Karpas-422 (cell line): ENCODE data around the gene ZXDA. TPM values are rescaled to one million over a fixed set of nuclear protein-coding genes. Genes with fewer than 3 reads are reported as not detected.
"Not testable (repeated sequence)": the region's sequence is repeated elsewhere in the genome, so short reads cannot be mapped to it uniquely, and the experiment has no call there.

Experiments used
- DNase-seq: peaks from one replicate; pipeline ENCODE4 v3.0.0-alpha.2; 2015
- H2AFZ ChIP-seq: fragments of 200-600 bp; sonication (generic); 2 replicates; pipeline ENCODE4 v1.6.1; 2014; ENCODE audit warnings: antibody characterized with exemption, low read length, mixed read lengths
- H3K27ac ChIP-seq: fragments of 200-600 bp; sonication (generic); 2 replicates; pipeline ENCODE4 v1.5.1; 2014; ENCODE audit warnings: mild to moderate bottlenecking, low read length, moderate library complexity
- H3K27me3 ChIP-seq: fragments of 200-600 bp; sonication (generic); 2 replicates; pipeline ENCODE4 v1.6.1; 2014; ENCODE audit warnings: low read length, mixed read lengths
- H3K36me3 ChIP-seq: fragments of 200-600 bp; sonication (generic); 2 replicates; pipeline ENCODE4 v1.6.1; 2014; ENCODE audit warnings: low read length, mixed read lengths; ENCODE audit not compliant: insufficient read depth
- H3K4me1 ChIP-seq: fragments of 200-600 bp; sonication (generic); 2 replicates; pipeline ENCODE4 v1.6.1; 2014; ENCODE audit warnings: mild to moderate bottlenecking, low read length, mixed read lengths
- H3K4me2 ChIP-seq: fragments of 200-600 bp; sonication (generic); 2 replicates; pipeline ENCODE4 v1.6.1; 2014; ENCODE audit warnings: low read length, low read depth, mild to moderate bottlenecking; ENCODE audit not compliant: poor library complexity, severe bottlenecking
- H3K4me3 ChIP-seq: fragments of 200-600 bp; sonication (generic); 2 replicates; pipeline ENCODE4 v1.5.1; 2014; ENCODE audit warnings: mild to moderate bottlenecking, antibody characterized with exemption, low read length, mixed read lengths
- H3K79me2 ChIP-seq: fragments of 200-600 bp; sonication (generic); 2 replicates; pipeline ENCODE4 v1.6.1; 2014; ENCODE audit warnings: mild to moderate bottlenecking, low read length, mixed read lengths
- H3K9ac ChIP-seq: fragments of 200-600 bp; sonication (generic); 2 replicates; pipeline ENCODE4 v1.6.0; 2014; ENCODE audit warnings: low read length
- H3K9me2 ChIP-seq: fragments of 200-600 bp; sonication (generic), shearing (Covaris generic); replicated peaks from 2 replicates; pipeline ENCODE4 v1.6.0; 2014; ENCODE audit warnings: mild to moderate bottlenecking, low read length, moderate library complexity; ENCODE audit not compliant: insufficient read depth
- H3K9me3 ChIP-seq: fragments of 300-700, 200-600 bp; sonication (generic); 2 replicates; pipeline ENCODE4 v1.6.1; 2014; ENCODE audit warnings: low read length, mixed read lengths
- H4K20me1 ChIP-seq: fragments of 200-600 bp; sonication (generic); 2 replicates; pipeline ENCODE4 v1.6.1; 2014; ENCODE audit warnings: mild to moderate bottlenecking, antibody characterized with exemption, low read length, low read depth; ENCODE audit not compliant: insufficient read depth
- total RNA-seq: library from RNA; depleted of rRNA; stranded (reverse); fragments of >200 nt; shearing (Covaris generic); gene quantifications from 2 replicates; pipeline ENCODE4 v1.2.3, GENCODE V29; 2014; ENCODE audit warnings: low replicate concordance; rRNA removed

ZXDA gene, protein sequence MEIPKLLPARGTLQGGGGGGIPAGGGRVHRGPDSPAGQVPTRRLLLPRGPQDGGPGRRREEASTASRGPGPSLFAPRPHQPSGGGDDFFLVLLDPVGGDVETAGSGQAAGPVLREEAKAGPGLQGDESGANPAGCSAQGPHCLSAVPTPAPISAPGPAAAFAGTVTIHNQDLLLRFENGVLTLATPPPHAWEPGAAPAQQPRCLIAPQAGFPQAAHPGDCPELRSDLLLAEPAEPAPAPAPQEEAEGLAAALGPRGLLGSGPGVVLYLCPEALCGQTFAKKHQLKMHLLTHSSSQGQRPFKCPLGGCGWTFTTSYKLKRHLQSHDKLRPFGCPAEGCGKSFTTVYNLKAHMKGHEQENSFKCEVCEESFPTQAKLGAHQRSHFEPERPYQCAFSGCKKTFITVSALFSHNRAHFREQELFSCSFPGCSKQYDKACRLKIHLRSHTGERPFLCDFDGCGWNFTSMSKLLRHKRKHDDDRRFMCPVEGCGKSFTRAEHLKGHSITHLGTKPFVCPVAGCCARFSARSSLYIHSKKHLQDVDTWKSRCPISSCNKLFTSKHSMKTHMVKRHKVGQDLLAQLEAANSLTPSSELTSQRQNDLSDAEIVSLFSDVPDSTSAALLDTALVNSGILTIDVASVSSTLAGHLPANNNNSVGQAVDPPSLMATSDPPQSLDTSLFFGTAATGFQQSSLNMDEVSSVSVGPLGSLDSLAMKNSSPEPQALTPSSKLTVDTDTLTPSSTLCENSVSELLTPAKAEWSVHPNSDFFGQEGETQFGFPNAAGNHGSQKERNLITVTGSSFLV
- total RNA-seq = 6.3 and 10.6 TPM in 2 replicates

- Histone ChIP-seq H3K9ac (peak within 1 kb of the TSS; percentile 67), H2AFZ (peak within 1 kb of the TSS; percentile 75; the same call in 1 of the 2 replicates), H3K79me2 (peaks cover 28% of the 10 kb centered on the region), H3K27ac (0 out of 2 replicates have a peak within 1 kb of the TSS, but pooled peaks have one; percentile 26), H3K4me2 (peak within 1 kb of the TSS; percentile 82), H3K4me1 (peaks cover 23% of the 10 kb centered on the region), H3K4me3 (peak within 1 kb of the TSS; percentile 67)
- peak; percentile 58 for DNase-seq
- H3K9me2 ChIP-seq, H3K9me3 ChIP-seq, H3K36me3 ChIP-seq, H3K27me3 ChIP-seq, H4K20me1 ChIP-seq: not testable (repeated sequence)
Observed at GRCh38 chrX:57910287-57910912, at the start of gene ZXDA. Gene ZXDA (minus strand): TSS chrX:57910458. CDS start chrX:57910420, 38 bp downstream.

DNA sequence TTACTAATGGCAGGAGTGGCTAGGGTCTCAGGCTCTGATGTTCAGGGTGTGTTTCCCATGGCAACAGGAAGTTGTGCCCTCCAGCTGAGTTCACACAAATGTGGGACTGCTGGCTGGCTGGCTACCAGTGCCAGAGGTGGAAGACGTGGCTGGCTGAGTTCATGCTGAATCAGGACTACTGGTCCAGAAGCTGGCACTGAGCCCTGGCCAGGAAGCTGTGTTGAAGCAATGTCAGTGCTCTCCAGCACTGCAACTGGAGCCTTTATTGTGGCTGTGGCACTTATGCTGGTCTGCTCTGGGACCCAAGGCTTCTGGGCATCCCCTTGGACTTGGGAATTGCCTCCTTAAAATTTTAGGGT, 42.0 kb upstream of the ZXDA start:
- H3K4me2 ChIP-seq = no peak overlapping the region
- H3K4me3 ChIP-seq = no peak overlapping the region
- H4K20me1 ChIP-seq = no peaks in the 10 kb centered on the region
- no peaks in the 10 kb centered on the region for H3K79me2 ChIP-seq
- H3K9me2 ChIP-seq = no peaks in the 10 kb centered on the region
- no peaks in the 10 kb centered on the region for H3K4me1 ChIP-seq
- no peaks in the 10 kb centered on the region for H3K27me3 ChIP-seq
- H3K36me3 ChIP-seq = no peaks in the 10 kb centered on the region
- H2AFZ ChIP-seq = no peak overlapping the region
- H3K9ac ChIP-seq = no peak overlapping the region
- peaks cover 4% of the 10 kb centered on the region; the same call in 1 of the 2 replicates for H3K9me3 ChIP-seq
- DNase-seq = no peak
- no peak overlapping the region for H3K27ac ChIP-seq

DNA sequence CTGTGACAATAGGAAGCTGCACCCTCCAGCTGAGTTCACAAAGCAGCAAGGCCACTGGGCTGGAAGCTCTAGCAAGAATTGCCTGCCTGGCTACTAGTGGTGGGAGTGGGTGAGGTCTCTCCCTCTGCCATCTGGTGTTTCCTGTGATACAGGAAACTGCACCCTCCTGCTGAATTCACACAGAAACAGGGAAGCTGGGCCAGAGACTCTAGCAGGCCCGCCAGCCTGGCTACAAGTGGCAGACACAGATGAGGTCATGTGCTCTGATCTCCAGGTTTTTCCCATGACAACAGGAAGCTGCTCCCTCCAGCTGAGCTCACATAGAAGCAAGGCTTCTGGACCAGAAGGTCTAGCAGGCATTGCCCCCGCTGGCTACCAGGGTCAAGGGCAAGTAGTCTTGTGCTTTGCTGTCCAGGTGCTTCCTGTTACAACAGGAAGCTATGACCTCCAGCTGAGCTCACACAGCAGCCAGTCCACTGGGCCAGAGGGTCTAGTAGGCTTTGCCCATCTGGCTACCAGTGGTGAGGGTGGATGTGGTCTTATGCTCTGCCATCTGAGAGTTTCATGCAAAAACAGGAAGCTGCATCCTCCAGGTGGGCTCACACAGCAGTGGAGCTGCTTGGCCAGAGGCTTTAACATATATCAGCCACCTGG, 41.5 kb upstream of the ZXDA start:
- Histone ChIP-seq H3K27me3 (no peaks in the 10 kb centered on the region), H3K4me2 (no peak overlapping the region), H4K20me1 (no peaks in the 10 kb centered on the region), H3K4me3 (no peak overlapping the region), H3K79me2 (no peaks in the 10 kb centered on the region), H2AFZ (no peak overlapping the region), H3K9me2 (no peaks in the 10 kb centered on the region), H3K27ac (no peak overlapping the region), H3K4me1 (no peaks in the 10 kb centered on the region), H3K9me3 (peaks cover 4% of the 10 kb centered on the region; the same call in 1 of the 2 replicates), H3K36me3 (no peaks in the 10 kb centered on the region), H3K9ac (no peak overlapping the region)
- no peak for DNase-seq

GRCh38 chrX:57933321-57933720, 23.1 kb upstream of the ZXDA start:
- Histone ChIP-seq H3K79me2 (no peaks in the 10 kb centered on the region), H3K9me2 (no peaks in the 10 kb centered on the region), H3K9me3 (no peaks in the 10 kb centered on the region), H4K20me1 (no peaks in the 10 kb centered on the region), H3K27me3 (no peaks in the 10 kb centered on the region), H3K4me1 (no peaks in the 10 kb centered on the region), H3K4me2 (no peak overlapping the region), H3K9ac (no peak overlapping the region), H3K27ac (no peak overlapping the region), H3K36me3 (no peaks in the 10 kb centered on the region), H3K4me3 (no peak overlapping the region), H2AFZ (no peak overlapping the region)
- no peak for DNase-seq

- Histone ChIP-seq H2AFZ (no peak overlapping the region), H3K79me2 (no peaks in the 10 kb centered on the region), H3K4me3 (no peak overlapping the region), H4K20me1 (no peaks in the 10 kb centered on the region), H3K4me2 (no peak overlapping the region), H3K27me3 (no peaks in the 10 kb centered on the region), H3K9me2 (no peaks in the 10 kb centered on the region), H3K4me1 (no peaks in the 10 kb centered on the region), H3K36me3 (no peaks in the 10 kb centered on the region), H3K27ac (no peak overlapping the region), H3K9ac (no peak overlapping the region), H3K9me3 (no peaks in the 10 kb centered on the region)
- no peak for DNase-seq
Observed at GRCh38 chrX:57932266-57932665, 22.0 kb upstream of the ZXDA start.

DNA sequence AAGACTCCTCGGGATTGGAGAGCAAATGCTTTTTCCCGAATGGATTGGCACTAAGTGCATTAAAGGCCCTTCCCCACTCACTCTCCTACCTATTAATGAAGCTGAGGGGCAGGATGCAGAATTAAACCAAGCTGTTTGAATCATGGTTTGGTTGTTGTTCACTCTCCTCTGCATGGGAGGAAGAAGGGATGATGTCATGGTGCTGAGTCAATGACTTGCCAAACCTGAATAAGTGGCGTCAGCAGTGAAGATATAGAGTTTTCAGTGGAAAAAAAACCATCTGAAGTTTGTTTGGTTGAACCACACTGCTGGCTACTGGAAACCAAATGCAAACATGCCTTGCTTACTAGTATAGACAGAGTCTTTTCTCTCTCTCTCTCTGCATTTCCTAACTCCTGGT, 19.8 kb upstream of the ZXDA start:
- no peaks in the 10 kb centered on the region for H3K9me3 ChIP-seq
- DNase-seq = no peak
- no peaks in the 10 kb centered on the region for H3K27me3 ChIP-seq
- H3K79me2 ChIP-seq = no peaks in the 10 kb centered on the region
- no peaks in the 10 kb centered on the region for H3K9me2 ChIP-seq
- no peaks in the 10 kb centered on the region for H4K20me1 ChIP-seq
- H3K27ac ChIP-seq = no peak overlapping the region
- H3K36me3 ChIP-seq = no peaks in the 10 kb centered on the region
- H3K4me3 ChIP-seq = no peak overlapping the region
- H3K4me1 ChIP-seq = no peaks in the 10 kb centered on the region
- no peak overlapping the region for H2AFZ ChIP-seq
- no peak overlapping the region for H3K9ac ChIP-seq
- no peak overlapping the region for H3K4me2 ChIP-seq

- no peaks in the 10 kb centered on the region for H3K4me1 ChIP-seq
- no peak overlapping the region for H3K4me3 ChIP-seq
- no peak overlapping the region for H2AFZ ChIP-seq
- H3K9me2 ChIP-seq = no peaks in the 10 kb centered on the region
- peak; percentile 70 for DNase-seq
- no peaks in the 10 kb centered on the region for H3K27me3 ChIP-seq
- H4K20me1 ChIP-seq = no peaks in the 10 kb centered on the region
- no peaks in the 10 kb centered on the region for H3K79me2 ChIP-seq
- H3K9ac ChIP-seq = no peak overlapping the region
- no peak overlapping the region for H3K27ac ChIP-seq
- no peak overlapping the region for H3K4me2 ChIP-seq
- no peaks in the 10 kb centered on the region for H3K9me3 ChIP-seq
- H3K36me3 ChIP-seq = no peaks in the 10 kb centered on the region
Observed at GRCh38 chrX:57929373-57929772, 19.1 kb upstream of the ZXDA start.
